ENCODE measurements around the gene FGFRL1.
"Not testable (repeated sequence)": the region's sequence is repeated elsewhere in the genome, so short reads cannot be mapped to it uniquely, and the experiment has no call there.

FGFRL1 gene

GRCh38 chr4:973431-974397 is 37.7 kb upstream of the FGFRL1 start, which contains the start of gene DGKQ:
Gene DGKQ, minus strand, starts transcription at chr4:973569. Its CDS starts 87 bp downstream, at chr4:973482.
- DNase-seq: peak; percentile 80 to 90

GRCh38 chr4:974668-975067 is 36.8 kb upstream of the FGFRL1 start:
- DNase-seq: no peak

- not testable (repeated sequence) for DNase-seq
Observed at GRCh38 chr4:976016-976415, 35.4 kb upstream of the FGFRL1 start.

GRCh38 chr4:978957-979701 is 32.3 kb upstream of the FGFRL1 start:
- DNase-seq: no peak

GRCh38 chr4:982291-982690 is 29.1 kb upstream of the FGFRL1 start:
- DNase-seq: no peak

GRCh38 chr4:982814-983213 is 28.6 kb upstream of the FGFRL1 start:
- no peak for DNase-seq

- DNase-seq: no peak
Observed at GRCh38 chr4:984336-985054, 26.9 kb upstream of the FGFRL1 start.

- peak; percentile 67 to 70 for DNase-seq
Observed at GRCh38 chr4:985123-985830, 26.1 kb upstream of the FGFRL1 start.

GRCh38 chr4:986428-986878 is 25.0 kb upstream of the FGFRL1 start:
- no peak for DNase-seq

- DNase-seq: peak; percentile 74 to 78
Observed at GRCh38 chr4:986879-987623, 24.4 kb upstream of the FGFRL1 start, which contains the start of gene IDUA. Gene IDUA, plus strand, starts transcription at chr4:987044. Its CDS starts 41 bp downstream, at chr4:987085.

GRCh38 chr4:987624-988513 is 23.6 kb upstream of the FGFRL1 start:
- no peak for DNase-seq

GRCh38 chr4:988726-989721 is 22.4 kb upstream of the FGFRL1 start:
- no peak for DNase-seq

GRCh38 chr4:989722-990471 is 21.5 kb upstream of the FGFRL1 start:
- DNase-seq: no peak

- no peak for DNase-seq
Observed at GRCh38 chr4:990746-991367, 20.6 kb upstream of the FGFRL1 start.

GRCh38 chr4:991451-992296 is 19.8 kb upstream of the FGFRL1 start:
- no peak for DNase-seq

GRCh38 chr4:992297-993110 is 18.9 kb upstream of the FGFRL1 start:
- no peak for DNase-seq
